Smooth muscle cell (in vitro differentiated cells): ENCODE measurements around the gene COL23A1. TPM values are rescaled to one million over a fixed set of nuclear protein-coding genes. Genes with fewer than 3 reads are reported as not detected.

ENCODE experiments used
- DNase-seq: peaks from one replicate; lab custom pipeline; 2025; ENCODE audit not compliant: unreplicated experiment; lab: John Stamatoyannopoulos, UW
- H2AFZ ChIP-seq: fragments of 200-600 bp; sonication (generic); 2 replicates; pipeline ENCODE4 v1.6.0; 2016; ENCODE audit warnings: antibody characterized with exemption, low read depth, mild to moderate bottlenecking
- H3F3A ChIP-seq: fragments of 200-600 bp; sonication (generic); 2 replicates; pipeline ENCODE4 v1.6.0; 2017; ENCODE audit warnings: antibody characterized with exemption, low read depth
- H3K27ac ChIP-seq: fragments of 200-600 bp; sonication (generic); 2 replicates; pipeline ENCODE4 v1.5.1; 2016; ENCODE audit warnings: low read depth, mild to moderate bottlenecking
- H3K27me3 ChIP-seq: fragments of 200-600 bp; sonication (generic); 2 replicates; pipeline ENCODE4 v1.6.1; 2016; ENCODE audit warnings: low read depth, mild to moderate bottlenecking
- H3K36me3 ChIP-seq: fragments of 200-600 bp; sonication (generic); 2 replicates; pipeline ENCODE4 v1.5.1; 2016; ENCODE audit warnings: low read depth
- H3K4me1 ChIP-seq: fragments of 200-600 bp; sonication (generic); 2 replicates; pipeline ENCODE4 v1.5.1; 2016; ENCODE audit warnings: low read depth
- H3K4me2 ChIP-seq: fragments of 200-600 bp; sonication (generic); 2 replicates; pipeline ENCODE4 v1.6.0; 2016; ENCODE audit warnings: mild to moderate bottlenecking
- H3K4me3 ChIP-seq: fragments of 200-600 bp; sonication (generic); 2 replicates; pipeline ENCODE4 v1.5.1; 2016; ENCODE audit warnings: mild to moderate bottlenecking
- H3K79me2 ChIP-seq: fragments of 200-600 bp; sonication (generic); 2 replicates; pipeline ENCODE4 v1.6.0; 2016; ENCODE audit warnings: low read depth, mild to moderate bottlenecking
- H3K9ac ChIP-seq: fragments of 200-600 bp; sonication (generic); 2 replicates; pipeline ENCODE4 v1.6.0; 2016; ENCODE audit warnings: low read depth
- H3K9me3 ChIP-seq: fragments of 200-600 bp; sonication (generic); replicated peaks from 2 replicates; pipeline ENCODE4 v1.5.1; 2016; ENCODE audit warnings: low read depth
- H4K20me1 ChIP-seq: fragments of 200-600 bp; sonication (generic); 2 replicates; pipeline ENCODE4 v1.6.0; 2016; ENCODE audit warnings: low read depth
- CTCF ChIP-seq: fragments of 200-600 bp; sonication (generic); IDR thresholded peaks from 2 replicates; pipeline ENCODE4 v1.5.1; 2017; ENCODE audit warnings: borderline replicate concordance, mild to moderate bottlenecking, antibody characterized with exemption; ENCODE audit not compliant: insufficient read depth, poor library complexity, severe bottlenecking
- WGBS: methylation state at CpG from one replicate; pipeline ENCODE4 v1.1.7; 2016; ENCODE audit warnings: low lambda C conversion rate; 5-methylcytosine and 5-hydroxymethylcytosine counted together
- polyA plus RNA-seq: library from polyadenylated mRNA; unstranded; fragments of >200 nt; fragmentation: Nextera tagmentation; extraction: Ambion mirVana; gene quantifications from 2 replicates; pipeline ENCODE4 v1.2.1, GENCODE V29; 2016
- total RNA-seq: library from RNA; depleted of rRNA; stranded (reverse); fragments of >200 nt; gene quantifications from 2 replicates; pipeline ENCODE4 v1.2.3, GENCODE V29; 2014

COL23A1 gene
- total and polyA plus RNA-seq, 2 experiments from 2014 or later: 5.3 to 27.4 TPM

- DNase-seq: no peak
- H4K20me1 ChIP-seq: peaks cover 90% of the 10 kb centered on the region
- WGBS: 91% methylated on average over 6 of the region's 6 CpGs
- H3F3A ChIP-seq: peaks cover 34% of the 10 kb centered on the region
- H3K4me3 ChIP-seq: no peak overlapping the region
- H3K27me3 ChIP-seq: no peaks in the 10 kb centered on the region
- no peaks in the 10 kb centered on the region for H3K4me1 ChIP-seq
- peaks cover 6% of the 10 kb centered on the region for H3K36me3 ChIP-seq
- H3K79me2 ChIP-seq: peaks cover 2% of the 10 kb centered on the region
- no peak overlapping the region for H3K4me2 ChIP-seq
- no peak overlapping the region for H3K9ac ChIP-seq
- no peak for TF ChIP-seq CTCF
- H3K27ac ChIP-seq: no peak overlapping the region
- no peaks in the 10 kb centered on the region for H3K9me3 ChIP-seq
- H2AFZ ChIP-seq: no peak overlapping the region
Observed at GRCh38 chr5:178214160-178214803, 375.9 kb downstream of the COL23A1 start.

- TF ChIP-seq CTCF: no peak
- DNase-seq: no peak
- no peak overlapping the region for H3K4me2 ChIP-seq
- H3F3A ChIP-seq: peaks cover 37% of the 10 kb centered on the region
- H4K20me1 ChIP-seq: peaks cover 90% of the 10 kb centered on the region
- H3K27ac ChIP-seq: no peak overlapping the region
- H3K27me3 ChIP-seq: no peaks in the 10 kb centered on the region
- peaks cover 8% of the 10 kb centered on the region for H3K79me2 ChIP-seq
- H3K9me3 ChIP-seq: no peaks in the 10 kb centered on the region
- H2AFZ ChIP-seq: no peak overlapping the region
- H3K36me3 ChIP-seq: peaks cover 6% of the 10 kb centered on the region
- no peaks in the 10 kb centered on the region for H3K4me1 ChIP-seq
- no peak overlapping the region for H3K4me3 ChIP-seq
- 84% methylated on average over 8 of the region's 8 CpGs for WGBS
- H3K9ac ChIP-seq: no peak overlapping the region
Observed at GRCh38 chr5:178213748-178214151, 376.4 kb downstream of the COL23A1 start.

- Histone ChIP-seq H3K9ac (no peak overlapping the region), H3K4me1 (no peaks in the 10 kb centered on the region), H3K9me3 (no peaks in the 10 kb centered on the region), H3K27me3 (no peaks in the 10 kb centered on the region), H3F3A (peaks cover 38% of the 10 kb centered on the region), H3K4me3 (no peak overlapping the region), H3K79me2 (peaks cover 15% of the 10 kb centered on the region), H2AFZ (no peak overlapping the region), H3K4me2 (no peak overlapping the region), H3K36me3 (peaks cover 7% of the 10 kb centered on the region), H4K20me1 (peaks cover 90% of the 10 kb centered on the region), H3K27ac (no peak overlapping the region)
- WGBS: 72% methylated on average over 4 of the region's 4 CpGs
- no peak for DNase-seq
- no peak for TF ChIP-seq CTCF
Observed at GRCh38 chr5:178213003-178213461, 377.2 kb downstream of the COL23A1 start.

GRCh38 chr5:178212241-178213002, 377.8 kb downstream of the COL23A1 start:
- whole genome bisulfite sequencing: 100% methylated on average over 3 of the region's 3 CpGs
- Histone ChIP-seq H3K79me2 (peaks cover 21% of the 10 kb centered on the region), H3K27me3 (no peaks in the 10 kb centered on the region), H3K9me3 (no peaks in the 10 kb centered on the region), H3K36me3 (peaks cover 9% of the 10 kb centered on the region), H3K9ac (no peak overlapping the region), H3F3A (peaks cover 40% of the 10 kb centered on the region), H3K27ac (no peak overlapping the region), H3K4me1 (no peaks in the 10 kb centered on the region), H3K4me3 (no peak overlapping the region), H2AFZ (no peak overlapping the region), H4K20me1 (peaks cover 97% of the 10 kb centered on the region), H3K4me2 (no peak overlapping the region)
- no peak for DNase-seq
- TF ChIP-seq CTCF: no peak
